Sciatic nerve (tissue), 2 donors: Measurements from ENCODE around the gene NDRG4. TPM values are rescaled to one million over a fixed set of nuclear protein-coding genes. Genes with fewer than 3 reads are reported as not detected.
"Not testable (repeated sequence)": the region's sequence is repeated elsewhere in the genome, so short reads cannot be mapped to it uniquely, and the experiment has no call there.

ENCODE experiments used
- ATAC-seq: fragments of 200-7000 bp; cut with Tn5 transposase; one replicate; pipeline ENCODE4 v1.9.1; 2020; ENCODE audit warnings: mild to moderate bottlenecking, moderate library complexity
- DNase-seq: peaks from one replicate; pipeline ENCODE4 v3.0.0-alpha.2; 2020; ENCODE audit warnings: low spot score
- intact Hi-C: fragments of 100-400 bp; cut with DNase I; formaldehyde crosslinking; loops from one replicate; pipeline ENCODE4 v1.14.2; 2022
- total RNA-seq: library from RNA; stranded (reverse); fragmentation: NEBNext Ultra II Directional; extraction: Animal tissue kit (Norgen Biotek cat#: 25700); gene quantifications from one replicate; pipeline ENCODE4 v1.2.1, GENCODE V29; 2021
- donor health status: DM: no; HTN: no; CAD: no.
- donor health status: DM: no; HTN: no; CAD: no.

NDRG4 gene
- total RNA-seq, 1 donor from 2014 or later: 7.4 TPM

DNA sequence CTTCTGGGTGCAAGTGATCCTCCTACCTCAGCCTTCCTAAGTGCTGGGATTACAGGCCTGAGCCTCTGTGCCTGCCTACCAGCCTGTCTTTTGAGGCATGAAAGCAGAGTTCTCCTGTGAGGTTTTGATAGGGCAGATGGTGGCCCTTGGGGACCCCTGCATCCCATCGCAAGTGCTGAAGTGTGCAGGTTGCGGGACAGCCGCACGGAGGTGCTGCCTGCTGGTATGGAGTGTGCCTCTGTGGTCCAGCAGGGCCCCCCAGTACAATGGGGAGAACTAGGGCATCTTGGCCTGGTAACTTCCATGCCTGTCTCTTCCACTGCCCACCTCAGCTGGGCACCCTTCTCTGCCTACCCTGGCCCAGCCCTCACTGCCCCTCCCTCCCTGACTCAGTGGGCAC lies 9.9 kb upstream of the NDRG4 start:
- intact Hi-C loops: no loop called here
- no peak for DNase-seq
- no peak for ATAC-seq

DNA sequence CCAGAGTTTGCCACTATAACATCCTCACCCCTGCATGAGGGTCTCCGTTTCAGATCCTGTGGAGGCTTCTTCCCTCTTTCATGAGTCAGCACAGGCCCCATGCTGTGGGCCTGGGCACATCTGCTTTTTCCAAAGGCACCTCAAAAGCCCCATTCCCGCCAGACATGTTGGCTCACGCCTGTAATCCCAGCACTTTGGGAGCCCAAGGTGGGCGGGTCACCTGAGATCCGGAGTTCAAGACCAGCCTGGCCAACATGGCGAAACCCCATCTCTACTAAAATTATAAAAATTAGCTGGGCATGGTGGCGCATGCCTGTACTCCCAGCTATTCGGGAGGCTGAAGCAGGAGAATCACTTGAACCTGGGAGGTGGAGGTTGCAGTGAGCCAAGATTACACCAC lies 9.4 kb upstream of the NDRG4 start:
- DNase-seq, ATAC-seq, intact Hi-C loops: not testable (repeated sequence)

- intact Hi-C loops: no loop called here
- DNase-seq (no peak), ATAC-seq (no peak)
Observed at GRCh38 chr16:58492066-58492465, 7.9 kb upstream of the NDRG4 start.

DNA sequence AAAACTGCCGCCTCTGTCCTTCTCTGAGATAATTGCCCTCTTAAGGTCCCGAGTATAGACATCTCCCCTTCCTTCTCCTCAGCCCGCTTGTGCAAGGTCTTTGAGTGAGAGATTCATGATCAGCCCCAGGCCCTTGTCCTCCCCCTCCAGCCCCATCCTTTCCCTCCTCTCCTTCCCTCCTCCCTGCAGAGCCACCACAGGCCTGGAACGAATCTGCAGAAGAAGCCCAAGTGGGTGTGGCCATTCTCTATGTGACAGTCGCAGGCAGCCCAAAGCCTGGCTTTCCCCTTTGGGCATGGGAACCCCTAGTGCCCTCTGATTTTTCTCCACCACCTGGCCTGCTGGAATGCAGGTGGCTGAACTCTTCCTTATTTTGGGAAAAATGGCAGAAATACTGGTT lies 7.2 kb upstream of the NDRG4 start:
- intact Hi-C loops: no loop called here
- no peak for ATAC-seq
- no peak for DNase-seq

DNA sequence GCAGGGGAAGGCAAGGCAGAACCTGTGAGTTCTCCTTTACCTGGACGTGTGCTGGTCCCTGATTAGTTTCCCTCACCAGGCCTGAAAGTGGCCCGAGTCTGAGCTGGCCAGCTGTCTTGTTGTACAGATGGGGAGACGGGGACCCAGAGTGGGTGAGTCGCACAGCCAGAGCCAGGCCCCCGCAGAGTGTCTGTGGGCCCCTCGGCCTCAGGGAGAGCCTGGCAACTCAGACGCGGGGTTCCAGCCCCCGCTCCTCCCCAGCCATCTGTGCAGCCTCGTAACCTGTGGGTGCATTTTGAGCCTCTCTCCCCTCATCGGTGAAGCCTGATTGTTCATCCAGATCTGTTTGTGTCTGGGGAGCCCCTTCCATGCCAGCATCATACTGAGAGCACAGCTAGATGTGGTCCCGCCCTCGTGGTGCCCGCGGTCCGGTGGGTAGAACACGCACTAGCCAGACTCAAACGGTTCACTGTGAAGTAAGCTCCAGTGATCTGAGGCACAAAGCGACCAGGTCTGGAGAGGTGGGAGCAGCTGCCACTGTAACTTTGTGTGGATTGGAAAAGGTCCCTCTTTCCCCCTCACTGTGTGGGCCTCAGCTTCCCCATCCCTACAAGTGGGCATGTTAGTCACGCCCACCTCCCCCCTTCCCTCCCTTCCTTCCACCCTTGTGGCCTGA lies 6.0 kb upstream of the NDRG4 start:
- DNase-seq (no peak), ATAC-seq (no peak)
- intact Hi-C loops: no loop called here

- ATAC-seq: peak; percentile 91
- intact Hi-C loops: no loop called here
- peak; percentile 94 for DNase-seq
Observed at GRCh38 chr16:58494981-58495520, 4.9 kb upstream of the NDRG4 start.

GRCh38 chr16:58495521-58496331 lies 4.2 kb upstream of the NDRG4 start:
- intact Hi-C loops: no loop called here
- ATAC-seq (peak; percentile 67), DNase-seq (no peak)

DNA sequence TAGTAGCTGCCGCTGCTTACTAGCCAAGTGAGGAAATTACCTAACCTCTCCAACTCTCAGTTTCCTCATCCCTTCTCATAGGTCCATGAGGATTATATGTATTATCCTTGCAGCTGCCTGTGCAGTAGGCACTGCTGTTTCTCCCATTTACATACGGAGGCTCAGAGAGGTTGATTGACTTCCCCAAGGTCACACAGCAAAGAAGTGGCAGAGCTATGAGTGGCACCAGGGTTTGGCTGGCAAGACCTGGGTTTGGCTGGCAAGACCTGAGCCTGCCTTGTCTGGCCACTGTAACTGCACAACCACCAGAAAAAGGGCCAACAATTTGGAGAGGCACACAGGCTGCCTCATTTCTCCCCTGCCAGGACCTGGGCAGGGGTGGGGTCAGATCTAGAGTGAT lies 2.5 kb upstream of the NDRG4 start:
- DNase-seq (peak; percentile 38), ATAC-seq (no peak)
- intact Hi-C loops: no loop called here

DNA sequence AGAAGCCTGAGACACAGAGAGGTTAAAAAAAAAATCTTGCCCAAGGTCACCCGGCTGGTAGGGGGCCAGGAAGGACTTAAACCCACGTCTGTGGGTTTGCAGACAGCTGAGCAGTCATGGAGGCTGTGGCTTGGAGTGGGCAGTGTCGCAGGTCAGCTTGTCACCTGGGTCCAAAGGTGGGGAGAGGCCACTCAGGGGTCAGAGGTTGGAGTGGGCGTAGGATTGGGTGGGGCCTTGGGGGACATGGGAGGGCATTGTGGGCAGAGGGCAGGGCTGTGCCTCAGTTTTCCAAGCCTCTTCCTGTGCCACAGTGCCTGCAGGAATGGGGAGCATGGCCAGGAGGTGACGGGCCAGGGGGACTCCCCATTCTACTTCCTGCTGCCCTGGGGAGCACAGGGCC lies 2.0 kb upstream of the NDRG4 start:
- ATAC-seq (no peak), DNase-seq (peak; percentile 51)
- intact Hi-C loops: no loop called here

DNA sequence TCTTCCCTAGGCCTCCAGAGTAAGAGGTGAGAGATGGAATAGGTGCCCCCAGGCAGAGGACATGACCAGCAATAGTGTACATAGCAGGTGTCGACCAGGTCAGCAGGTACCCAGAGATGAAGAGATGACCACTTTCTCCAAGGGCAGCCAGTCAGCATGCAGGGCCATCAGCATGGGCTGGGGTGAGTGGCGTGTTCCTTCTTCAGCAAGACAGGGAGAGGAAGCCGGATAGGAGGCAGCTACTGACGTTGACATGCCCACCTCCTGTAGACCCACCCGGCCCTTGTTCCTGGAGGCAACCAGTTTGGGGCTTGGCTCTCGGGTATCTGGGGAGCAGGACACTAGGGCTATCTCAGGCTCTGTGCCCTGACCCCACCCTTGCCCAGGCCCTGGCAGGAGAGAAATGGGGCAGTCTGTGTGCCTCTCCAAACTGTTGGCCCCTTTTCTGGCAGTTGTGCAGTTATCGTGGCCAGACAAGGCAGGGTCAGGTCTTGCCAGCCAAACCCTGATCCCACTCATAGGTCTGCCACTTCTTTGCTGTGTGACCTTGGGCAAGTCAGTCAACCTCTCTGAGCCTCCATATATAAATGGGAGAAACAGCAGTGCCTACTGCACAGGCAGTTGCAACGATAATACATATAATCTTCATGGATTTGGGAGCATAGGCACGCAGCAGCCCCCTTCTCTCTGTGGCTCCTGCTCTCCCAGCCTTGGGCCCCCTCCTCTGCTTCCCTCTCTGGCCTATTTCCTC lies 1.4 kb upstream of the NDRG4 start:
- intact Hi-C loops: no loop called here
- no peak for ATAC-seq
- peak; percentile 42 for DNase-seq

- intact Hi-C loops: no loop called here
- peak; percentile 54 for DNase-seq
- no peak for ATAC-seq
Observed at GRCh38 chr16:58499092-58499511, 841 bp upstream of the NDRG4 start.

GRCh38 chr16:58500430-58501241 lies 693 bp downstream of the NDRG4 start:
- ATAC-seq (peak; percentile 4), DNase-seq (peak; percentile 54)
- intact Hi-C loops: no loop called here

DNA sequence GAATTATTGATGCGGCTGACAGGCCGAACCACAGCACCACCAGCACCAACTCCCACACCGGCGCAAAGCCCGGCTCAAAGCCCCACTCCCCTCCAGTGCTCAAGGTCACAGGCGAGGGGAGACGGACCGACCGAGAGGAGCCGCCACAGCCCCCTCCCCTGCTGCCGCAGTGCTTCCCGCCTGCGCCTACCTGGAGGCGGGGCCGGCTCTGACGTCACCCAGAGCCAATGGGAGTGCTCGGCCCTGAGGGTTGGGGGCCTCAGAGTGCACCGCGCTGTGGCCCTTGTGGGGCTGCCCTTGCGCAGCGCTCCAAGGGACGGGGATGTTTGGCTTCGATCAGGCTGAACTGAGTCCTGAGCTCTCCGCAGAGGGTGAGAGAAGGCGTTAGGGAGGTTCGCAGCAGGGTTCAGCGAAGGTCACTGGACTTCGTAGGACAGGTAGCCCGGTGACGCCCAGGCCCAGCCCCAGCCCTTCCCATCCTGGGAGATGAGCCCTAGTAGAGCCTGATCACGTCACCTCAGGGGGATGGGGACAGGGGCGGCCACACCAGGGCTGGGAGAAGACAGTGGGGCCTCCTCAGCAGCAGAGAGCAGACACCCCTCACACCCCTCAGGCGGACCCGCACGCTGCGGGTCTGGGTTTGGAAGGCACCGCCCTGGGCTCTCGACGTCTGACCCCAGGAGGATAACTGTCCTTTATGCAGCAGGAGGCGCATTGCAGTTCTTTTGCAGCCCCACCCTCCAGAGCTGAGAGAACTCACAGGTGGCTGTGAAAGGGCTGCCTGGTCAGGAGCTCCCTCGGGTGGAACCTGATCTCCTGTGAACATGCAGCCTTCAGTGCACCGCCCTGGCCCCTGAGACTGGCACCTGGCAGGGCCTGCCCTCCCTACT lies 1.5 kb downstream of the NDRG4 start:
- no peak for DNase-seq
- intact Hi-C loops: no loop called here

GRCh38 chr16:58502217-58502921 lies 2.4 kb downstream of the NDRG4 start:
- ATAC-seq (no peak), DNase-seq (no peak)
- intact Hi-C loops: no loop called here

More for the DNA sequence above, 1.5 kb downstream of the NDRG4 start:
- ATAC-seq: peak; percentile 26

- DNase-seq (no peak), ATAC-seq (no peak)
- intact Hi-C loops: no loop called here
Observed at GRCh38 chr16:58503166-58503862, 3.4 kb downstream of the NDRG4 start.

GRCh38 chr16:58503863-58504688 lies 4.1 kb downstream of the NDRG4 start:
- ATAC-seq: no peak
- intact Hi-C loops: no loop called here

More at GRCh38 chr16:58503863-58504688, 4.1 kb downstream of the NDRG4 start:
- no peak for DNase-seq
